ENCODE results near the gene FILIP1L.

DNA sequence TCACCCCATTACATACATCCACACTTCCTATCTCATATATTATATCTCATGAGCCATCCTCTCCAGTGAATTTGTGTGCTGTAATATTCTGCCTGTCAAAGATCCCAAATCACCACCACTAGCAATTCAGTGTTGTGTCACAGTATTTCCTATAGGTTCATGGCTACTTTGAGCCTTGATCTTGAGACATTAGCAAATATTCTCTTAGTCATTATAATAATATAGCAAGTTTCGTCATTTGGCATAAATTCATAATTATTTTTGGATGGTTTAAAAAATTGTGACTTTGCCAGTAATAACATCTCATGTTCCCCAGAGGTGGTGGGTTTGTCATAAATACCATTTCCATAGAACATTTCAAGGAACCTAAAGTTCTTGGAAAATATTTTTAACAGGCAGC, 249.0 kb downstream of the FILIP1L start:
- TF ChIP-seq, protein P1, sequence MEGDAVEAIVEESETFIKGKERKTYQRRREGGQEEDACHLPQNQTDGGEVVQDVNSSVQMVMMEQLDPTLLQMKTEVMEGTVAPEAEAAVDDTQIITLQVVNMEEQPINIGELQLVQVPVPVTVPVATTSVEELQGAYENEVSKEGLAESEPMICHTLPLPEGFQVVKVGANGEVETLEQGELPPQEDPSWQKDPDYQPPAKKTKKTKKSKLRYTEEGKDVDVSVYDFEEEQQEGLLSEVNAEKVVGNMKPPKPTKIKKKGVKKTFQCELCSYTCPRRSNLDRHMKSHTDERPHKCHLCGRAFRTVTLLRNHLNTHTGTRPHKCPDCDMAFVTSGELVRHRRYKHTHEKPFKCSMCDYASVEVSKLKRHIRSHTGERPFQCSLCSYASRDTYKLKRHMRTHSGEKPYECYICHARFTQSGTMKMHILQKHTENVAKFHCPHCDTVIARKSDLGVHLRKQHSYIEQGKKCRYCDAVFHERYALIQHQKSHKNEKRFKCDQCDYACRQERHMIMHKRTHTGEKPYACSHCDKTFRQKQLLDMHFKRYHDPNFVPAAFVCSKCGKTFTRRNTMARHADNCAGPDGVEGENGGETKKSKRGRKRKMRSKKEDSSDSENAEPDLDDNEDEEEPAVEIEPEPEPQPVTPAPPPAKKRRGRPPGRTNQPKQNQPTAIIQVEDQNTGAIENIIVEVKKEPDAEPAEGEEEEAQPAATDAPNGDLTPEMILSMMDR (IDR thresholded peaks at IDR 0.05): no peak
- no peak for TF ChIP-seq POLR2A (IDR thresholded peaks at IDR 0.05)
- no peak for TF ChIP-seq EP300 (IDR thresholded peaks at IDR 0.05)
